ENCODE results near the gene LTBP3. TPM values are rescaled to one million over a fixed set of nuclear protein-coding genes. Genes with fewer than 3 reads are reported as not detected.
A peak's percentile ranks its signal among the peaks of the same experiment; 100 is the strongest.

LTBP3 gene
- total and polyA plus RNA-seq, 2 of the 13 experiments (the other 11 are each of a cell fraction or from before 2014, with no cell fraction given) = 12.2 to 68.1 TPM

GRCh38 chr11:65569973-65570918 is 12.1 kb upstream of the LTBP3 start, which contains the start of gene ZNRD2 (continued):
- no peak for TF ChIP-seq ZNF597 (CRISPR knock-in tag; IDR thresholded peaks at IDR 0.05)
- TF ChIP-seq HNRNPH1 (optimal IDR thresholded peaks at IDR 0.05; ENCODE audit: low read depth, low read length) = no peak
- TF ChIP-seq ELF1 (CRISPR knock-in tag; IDR thresholded peaks at IDR 0.05) = peak; percentile 90
- TF ChIP-seq ZNF780A (CRISPR knock-in tag; IDR thresholded peaks at IDR 0.05) = no peak
- no peak for TF ChIP-seq ZNF446 (CRISPR knock-in tag; IDR thresholded peaks at IDR 0.05)
- peak; percentile 88 for TF ChIP-seq ZNF619 (CRISPR knock-in tag; IDR thresholded peaks at IDR 0.05)
- peak; percentile 74 for TF ChIP-seq SMAD3 (CRISPR knock-in tag; IDR thresholded peaks at IDR 0.05)
- TF ChIP-seq MEF2D (CRISPR knock-in tag; IDR thresholded peaks at IDR 0.05) = peak; percentile 96
- TF ChIP-seq, protein P1, sequence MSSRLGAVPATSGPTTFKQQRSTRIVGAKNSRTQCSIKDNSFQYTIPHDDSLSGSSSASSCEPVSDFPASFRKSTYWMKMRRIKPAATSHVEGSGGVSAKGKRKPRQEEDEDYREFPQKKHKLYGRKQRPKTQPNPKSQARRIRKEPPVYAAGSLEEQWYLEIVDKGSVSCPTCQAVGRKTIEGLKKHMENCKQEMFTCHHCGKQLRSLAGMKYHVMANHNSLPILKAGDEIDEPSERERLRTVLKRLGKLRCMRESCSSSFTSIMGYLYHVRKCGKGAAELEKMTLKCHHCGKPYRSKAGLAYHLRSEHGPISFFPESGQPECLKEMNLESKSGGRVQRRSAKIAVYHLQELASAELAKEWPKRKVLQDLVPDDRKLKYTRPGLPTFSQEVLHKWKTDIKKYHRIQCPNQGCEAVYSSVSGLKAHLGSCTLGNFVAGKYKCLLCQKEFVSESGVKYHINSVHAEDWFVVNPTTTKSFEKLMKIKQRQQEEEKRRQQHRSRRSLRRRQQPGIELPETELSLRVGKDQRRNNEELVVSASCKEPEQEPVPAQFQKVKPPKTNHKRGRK (CRISPR knock-in tag; IDR thresholded peaks at IDR 0.05) = no peak
- TF ChIP-seq RCOR2 (CRISPR knock-in tag; IDR thresholded peaks at IDR 0.05) = peak; percentile 76
- no peak for TF ChIP-seq ZKSCAN5 (CRISPR knock-in tag; IDR thresholded peaks at IDR 0.05)
- no peak for TF ChIP-seq ISX (CRISPR knock-in tag; conservative IDR thresholded peaks at IDR 0.05)
- TF ChIP-seq ZFP62 (CRISPR knock-in tag; IDR thresholded peaks at IDR 0.05) = no peak
- TF ChIP-seq KLF15 (CRISPR knock-in tag; IDR thresholded peaks at IDR 0.05; ENCODE audit: borderline replicate concordance) = no peak
- TF ChIP-seq ZNF800 (CRISPR knock-in tag; IDR thresholded peaks at IDR 0.05) = no peak
- TF ChIP-seq, protein P2, sequence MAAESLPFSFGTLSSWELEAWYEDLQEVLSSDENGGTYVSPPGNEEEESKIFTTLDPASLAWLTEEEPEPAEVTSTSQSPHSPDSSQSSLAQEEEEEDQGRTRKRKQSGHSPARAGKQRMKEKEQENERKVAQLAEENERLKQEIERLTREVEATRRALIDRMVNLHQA (CRISPR knock-in tag; IDR thresholded peaks at IDR 0.05) = 0 out of 2 replicates have a peak, but pooled peaks have one; percentile 67
- 0 out of 2 replicates have a peak, but pooled peaks have one; percentile 5 for TF ChIP-seq STAT5B (CRISPR knock-in tag; IDR thresholded peaks at IDR 0.05)
- TF ChIP-seq, protein P3, sequence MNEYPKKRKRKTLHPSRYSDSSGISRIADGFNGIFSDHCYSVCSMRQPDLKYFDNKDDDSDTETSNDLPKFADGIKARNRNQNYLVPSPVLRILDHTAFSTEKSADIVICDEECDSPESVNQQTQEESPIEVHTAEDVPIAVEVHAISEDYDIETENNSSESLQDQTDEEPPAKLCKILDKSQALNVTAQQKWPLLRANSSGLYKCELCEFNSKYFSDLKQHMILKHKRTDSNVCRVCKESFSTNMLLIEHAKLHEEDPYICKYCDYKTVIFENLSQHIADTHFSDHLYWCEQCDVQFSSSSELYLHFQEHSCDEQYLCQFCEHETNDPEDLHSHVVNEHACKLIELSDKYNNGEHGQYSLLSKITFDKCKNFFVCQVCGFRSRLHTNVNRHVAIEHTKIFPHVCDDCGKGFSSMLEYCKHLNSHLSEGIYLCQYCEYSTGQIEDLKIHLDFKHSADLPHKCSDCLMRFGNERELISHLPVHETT (CRISPR knock-in tag; conservative IDR thresholded peaks at IDR 0.05) = peak; percentile 100
- peak; percentile 86; the same call in 1 of the 2 replicates for TF ChIP-seq SRY (CRISPR knock-in tag; IDR thresholded peaks at IDR 0.05)
- peak; percentile 62; the same call in 1 of the 2 replicates for TF ChIP-seq ISL2 (CRISPR knock-in tag; IDR thresholded peaks at IDR 0.05)
- TF ChIP-seq ATM (IDR thresholded peaks at IDR 0.05; ENCODE audit: borderline replicate concordance) = no peak
- TF ChIP-seq, protein P4, sequence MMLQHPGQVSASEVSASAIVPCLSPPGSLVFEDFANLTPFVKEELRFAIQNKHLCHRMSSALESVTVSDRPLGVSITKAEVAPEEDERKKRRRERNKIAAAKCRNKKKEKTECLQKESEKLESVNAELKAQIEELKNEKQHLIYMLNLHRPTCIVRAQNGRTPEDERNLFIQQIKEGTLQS (CRISPR knock-in tag; IDR thresholded peaks at IDR 0.05) = no peak
- peak; percentile 45; the same call in 1 of the 2 replicates for TF ChIP-seq SAFB2 (CRISPR knock-in tag; IDR thresholded peaks at IDR 0.05; ENCODE audit: borderline replicate concordance, low read depth)
- no peak for TF ChIP-seq ZNF557 (CRISPR knock-in tag; IDR thresholded peaks at IDR 0.05)
